Islet precursor cell (in vitro differentiated cells): ENCODE measurements around the gene CELSR1.
"Not testable (repeated sequence)": the region's sequence is repeated elsewhere in the genome, so short reads cannot be mapped to it uniquely, and the experiment has no call there.

Experiments
- DNase-seq: peaks from one replicate; pipeline ENCODE4 v3.0.0-alpha.2; 2018

The CELSR1 gene

DNA sequence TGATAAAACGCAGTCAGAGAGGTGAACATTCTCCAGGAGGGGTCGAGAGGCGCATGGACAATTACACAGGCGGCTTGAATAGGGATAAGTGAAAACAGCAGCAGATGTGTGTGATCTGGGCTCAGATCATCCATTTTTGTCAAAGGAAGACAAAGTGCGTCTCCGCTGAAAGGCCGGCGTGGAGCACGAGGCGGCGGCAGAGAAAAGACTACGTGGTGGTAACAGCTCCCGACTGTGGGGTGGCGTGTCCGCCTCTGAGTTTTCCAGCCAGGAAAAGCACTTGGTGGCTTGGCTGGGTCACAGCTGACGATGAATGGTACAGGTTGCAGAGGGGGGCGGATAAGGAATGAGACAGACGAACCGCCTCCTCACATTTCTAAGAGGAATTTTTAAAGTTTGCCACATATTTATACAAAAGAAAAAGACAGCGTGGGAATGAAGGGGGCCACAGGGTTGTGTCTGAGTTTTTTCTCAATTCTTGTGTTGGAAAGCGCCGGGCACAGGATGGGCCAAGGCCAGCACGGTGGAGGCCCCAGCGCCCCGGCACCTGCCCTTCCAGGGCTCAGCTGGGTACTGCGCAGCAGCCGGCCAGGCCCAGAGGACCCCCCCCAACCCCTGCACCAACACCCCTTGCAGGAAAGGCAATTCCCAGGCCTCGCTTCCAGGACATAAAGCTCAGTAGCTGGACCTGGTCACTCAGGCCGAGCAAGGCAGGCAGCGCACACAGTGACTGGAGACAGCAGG lies 121.5 kb downstream of the CELSR1 start:
- no peak for DNase-seq

DNA sequence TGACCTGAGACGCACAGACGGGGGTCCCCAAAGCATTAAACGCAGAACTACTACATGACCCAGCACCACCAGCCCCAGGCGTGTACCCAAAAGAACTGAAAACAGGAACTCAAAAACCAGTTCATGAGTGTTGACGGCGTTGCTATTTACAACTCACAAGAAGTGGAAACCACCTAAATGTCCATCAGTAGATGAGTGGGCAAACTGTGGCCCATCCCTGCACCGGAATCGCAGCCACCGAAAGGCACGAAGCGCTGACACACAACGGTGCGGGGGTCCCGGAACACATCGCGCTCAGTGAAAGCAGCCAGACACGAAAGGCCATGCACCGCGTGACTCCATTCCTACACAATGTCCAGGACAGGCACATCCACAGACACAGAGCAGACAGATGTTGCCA lies 122.7 kb downstream of the CELSR1 start:
- DNase-seq = no peak

DNA sequence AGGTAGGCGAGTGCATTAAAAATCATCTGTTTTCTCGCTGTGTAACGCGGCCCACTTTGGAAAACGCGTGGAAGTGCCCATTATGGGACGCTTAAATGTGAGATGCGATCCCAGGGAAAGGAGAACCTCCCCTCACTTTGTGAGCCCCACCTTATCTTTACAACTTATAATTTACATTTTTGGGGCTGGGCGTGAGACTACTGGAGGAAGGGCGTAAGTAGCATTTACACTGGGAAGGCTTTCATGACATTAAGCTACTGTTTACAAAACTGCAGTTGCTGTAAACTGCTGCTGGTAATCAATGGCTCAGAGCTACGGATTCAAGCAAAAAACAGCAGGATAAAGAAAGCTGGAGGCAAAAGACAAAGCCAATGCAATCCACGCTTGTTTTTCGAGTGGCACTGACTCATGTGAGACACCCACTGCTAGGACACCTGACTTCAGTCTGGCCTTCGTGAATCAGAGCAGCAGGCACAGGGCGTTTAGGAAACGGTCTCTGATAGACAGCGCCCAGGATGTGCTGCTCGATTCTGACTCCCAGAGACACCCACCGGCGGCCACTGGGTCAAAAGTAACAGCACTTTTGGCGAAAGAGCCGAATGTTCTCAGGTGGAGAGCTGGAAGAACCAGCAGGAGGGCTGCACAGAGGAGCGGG lies 123.6 kb downstream of the CELSR1 start:
- no peak for DNase-seq

DNA sequence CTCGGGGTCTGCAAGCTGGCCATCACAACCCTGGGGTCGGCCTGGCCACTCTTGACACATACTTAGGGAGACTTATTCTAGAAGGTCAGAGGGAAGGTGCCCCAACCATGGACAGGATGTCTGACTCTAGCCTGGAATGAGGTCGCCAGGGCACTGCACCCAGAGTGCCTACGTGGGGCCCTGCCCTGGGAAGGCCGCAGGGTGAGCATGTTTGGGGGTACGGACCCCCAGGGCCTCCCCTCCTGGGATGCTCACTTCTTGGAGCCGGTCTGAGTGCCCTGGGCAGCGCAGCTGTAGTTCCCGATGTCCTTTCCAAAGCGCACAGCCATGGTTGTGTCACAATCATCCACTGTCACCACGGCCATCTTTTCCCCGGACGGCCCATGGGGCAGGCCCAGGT lies 126.1 kb downstream of the CELSR1 start:
- no peak for DNase-seq

DNA sequence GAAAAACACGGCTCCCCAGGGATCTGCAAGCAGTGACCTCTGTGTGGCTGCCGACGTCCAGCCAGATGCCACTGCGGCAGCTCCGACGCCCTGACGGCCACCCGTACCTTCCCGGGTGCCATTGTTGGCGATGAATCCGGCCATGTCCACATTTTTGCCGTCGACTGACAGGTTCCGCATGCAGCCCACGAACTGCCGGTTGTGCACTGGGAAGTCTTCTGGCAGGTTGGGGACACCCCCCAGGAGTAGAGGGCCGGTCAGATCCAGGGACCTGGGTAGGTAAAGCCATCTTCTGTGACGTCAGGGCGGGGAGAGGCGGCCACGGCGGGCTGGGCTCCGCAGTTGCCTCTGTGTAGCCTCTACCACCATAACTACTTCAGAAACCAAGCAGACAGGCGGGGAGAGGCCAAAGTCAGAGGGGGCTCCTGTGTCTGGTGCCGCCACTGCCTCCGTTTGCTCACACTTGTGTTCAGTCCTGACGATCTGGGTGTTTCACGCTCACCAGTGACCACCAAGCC lies 127.1 kb downstream of the CELSR1 start:
- DNase-seq = no peak

DNA sequence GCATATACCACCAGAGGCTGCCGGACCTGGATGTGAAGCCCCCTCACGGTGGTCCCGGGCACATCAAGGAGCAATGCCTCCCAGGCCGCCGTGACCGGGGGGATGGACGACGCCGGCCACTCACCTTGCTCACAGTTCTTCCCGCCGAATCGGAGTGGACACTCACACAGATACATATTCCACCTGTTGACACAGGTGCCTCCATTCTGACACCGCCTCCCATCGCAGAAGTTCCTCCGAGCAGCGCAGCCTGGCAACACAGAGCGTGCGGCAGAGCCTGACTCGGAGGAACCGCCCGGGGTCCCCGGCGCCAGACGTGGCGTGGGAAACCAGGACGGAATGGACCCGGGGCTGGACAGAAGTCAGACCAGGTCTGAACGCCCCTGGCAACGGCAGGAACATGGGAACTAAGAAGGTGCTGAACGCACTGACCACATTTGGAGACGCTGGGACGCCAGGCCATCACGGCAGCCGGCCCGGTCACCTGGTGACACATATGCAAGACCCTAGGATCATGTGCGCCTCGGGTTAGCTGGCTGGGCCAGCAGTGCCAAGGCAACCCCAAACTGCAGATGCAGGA lies 127.7 kb downstream of the CELSR1 start:
- DNase-seq = no peak

DNA sequence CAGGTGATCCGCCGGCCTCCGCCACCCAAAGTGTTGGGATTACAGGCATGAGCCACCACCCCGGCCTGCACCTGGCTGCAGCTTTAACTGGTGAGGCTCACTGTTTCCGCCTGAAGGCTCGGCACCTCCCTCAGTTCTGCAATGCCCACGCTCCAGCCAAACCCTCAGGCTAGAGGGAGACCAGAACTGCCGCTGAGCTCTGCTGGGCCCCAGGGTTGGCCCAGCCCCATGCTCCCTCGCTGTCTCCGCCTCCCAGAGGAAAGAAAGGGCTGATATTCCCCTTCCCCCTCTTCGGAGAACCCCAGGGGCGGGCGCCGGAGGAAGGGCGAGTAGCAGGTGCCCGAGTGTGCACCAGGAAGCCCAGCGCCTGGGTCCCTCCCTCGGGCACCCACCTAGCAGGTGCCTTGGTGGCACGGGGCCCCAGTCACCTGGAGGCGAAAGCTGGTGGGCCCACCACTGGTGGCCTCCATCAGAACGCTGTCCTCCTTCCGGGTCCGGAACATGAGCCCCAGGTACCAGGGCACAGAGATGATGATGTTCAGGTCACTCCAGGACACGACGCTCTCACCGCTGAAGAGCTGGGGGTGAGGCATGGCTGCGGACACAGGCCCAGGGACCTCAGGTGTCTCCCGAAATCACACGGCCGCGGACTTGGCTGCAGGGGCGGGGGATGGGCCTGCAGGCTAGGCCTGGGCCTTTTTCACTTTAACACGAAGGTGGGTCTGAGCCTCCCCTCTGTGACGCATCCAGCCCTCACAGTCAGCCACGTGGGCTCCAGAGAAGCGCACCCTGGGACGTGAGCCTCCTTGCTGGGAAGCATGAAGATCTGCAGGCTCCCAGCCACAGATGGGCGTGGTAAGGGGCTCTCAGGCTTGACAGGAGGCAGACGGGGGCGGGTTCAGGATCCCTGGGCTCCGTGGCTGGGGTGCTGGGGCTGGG lies 128.6 kb downstream of the CELSR1 start:
- DNase-seq = no peak

DNA sequence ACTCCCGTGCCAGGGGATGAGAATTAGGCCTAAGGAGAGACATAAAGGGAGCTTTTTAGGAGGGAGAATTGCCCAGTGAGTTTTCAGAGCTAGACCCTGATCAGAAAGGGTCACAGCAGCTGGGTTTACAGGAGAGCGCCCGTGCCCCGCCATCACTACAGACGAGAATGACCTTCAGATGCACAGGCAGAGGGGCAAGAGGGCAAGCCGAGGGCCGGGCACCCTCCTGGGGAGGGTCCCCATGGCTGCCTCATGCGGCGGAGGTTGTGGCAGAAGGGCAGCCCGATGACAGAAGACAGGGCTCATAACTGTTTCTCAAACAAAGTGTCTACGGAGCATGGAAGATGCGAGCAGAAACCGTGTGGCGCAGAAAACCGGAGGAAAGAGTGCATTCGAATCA lies 129.7 kb downstream of the CELSR1 start:
- DNase-seq = no peak

DNA sequence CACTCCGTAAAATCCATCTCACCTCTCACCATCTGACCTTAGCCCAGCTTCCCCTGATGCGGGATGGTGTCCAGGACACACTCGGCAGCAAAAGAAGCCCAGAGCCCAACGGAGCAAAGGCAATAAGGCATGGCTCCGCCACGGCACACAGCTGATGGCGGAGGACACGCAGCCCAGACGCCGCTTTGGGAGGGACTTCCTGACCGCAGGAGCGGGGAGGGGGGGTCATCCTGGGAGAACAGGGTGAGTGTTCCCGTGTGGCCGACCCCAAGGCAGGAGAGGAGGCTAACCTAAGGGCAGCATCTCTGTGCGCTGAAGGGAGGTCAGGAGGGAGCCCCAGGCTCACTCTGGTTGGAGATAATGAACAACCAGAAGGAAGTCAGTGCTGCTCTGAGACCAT lies 130.6 kb downstream of the CELSR1 start:
- no peak for DNase-seq

DNA sequence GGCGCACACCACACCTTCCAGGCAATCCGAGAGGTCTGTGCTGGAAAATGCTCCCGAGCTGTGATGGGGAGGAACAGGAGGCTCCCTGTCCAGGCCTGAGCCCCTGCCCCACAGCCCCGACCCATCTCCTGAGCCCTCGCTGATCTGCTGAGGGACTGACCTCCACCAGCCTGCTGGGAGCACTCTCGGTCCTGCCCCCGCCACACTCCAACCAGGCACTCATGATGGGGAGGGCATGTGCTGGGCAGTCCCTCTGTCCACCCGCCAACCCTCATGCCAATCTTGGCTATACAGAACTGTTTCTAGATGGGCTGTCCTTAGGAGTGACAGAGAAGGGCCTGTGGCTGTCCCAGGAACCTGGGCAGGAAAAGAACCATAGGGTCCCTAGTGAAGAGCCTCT lies 131.1 kb downstream of the CELSR1 start:
- no peak for DNase-seq

DNA sequence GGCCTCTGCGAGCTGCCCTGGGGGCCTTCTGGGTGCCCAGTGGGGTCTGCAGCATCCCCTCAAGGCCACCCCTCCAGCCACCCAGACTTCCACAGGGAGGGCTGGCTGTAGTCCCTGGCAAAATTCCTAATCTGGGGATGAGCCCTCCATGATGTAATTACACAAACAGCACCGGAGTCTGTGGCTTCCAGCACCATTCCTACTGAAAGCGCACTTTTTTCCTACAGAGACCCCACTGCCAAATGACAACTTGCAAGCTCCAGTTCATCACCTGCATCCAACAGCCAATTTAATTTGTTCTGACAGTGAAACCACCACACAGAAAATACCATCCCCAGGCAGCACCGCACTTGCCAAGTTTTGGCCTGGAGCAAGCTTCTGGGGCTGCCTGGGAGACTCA lies 131.5 kb downstream of the CELSR1 start:
- DNase-seq = no peak

DNA sequence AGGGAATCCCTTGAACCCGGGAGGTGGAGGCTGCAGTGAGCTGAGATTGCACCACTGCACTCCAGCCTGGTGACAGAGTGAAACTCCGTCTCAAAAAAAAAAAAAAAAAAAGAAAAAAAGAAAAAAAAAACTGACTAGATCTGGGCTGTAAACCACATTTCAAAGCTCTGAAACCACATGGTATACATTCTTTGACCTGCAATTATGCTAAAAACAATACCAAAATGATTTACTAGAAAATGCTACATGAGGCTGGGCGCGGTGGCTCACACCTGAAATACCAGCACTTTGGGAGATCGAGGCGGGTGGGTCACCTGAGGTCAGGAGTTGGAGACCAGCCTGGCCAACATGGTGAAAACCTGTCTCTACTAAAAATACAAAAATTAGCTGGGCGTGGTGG lies 133.5 kb downstream of the CELSR1 start:
- DNase-seq = not testable (repeated sequence)

DNA sequence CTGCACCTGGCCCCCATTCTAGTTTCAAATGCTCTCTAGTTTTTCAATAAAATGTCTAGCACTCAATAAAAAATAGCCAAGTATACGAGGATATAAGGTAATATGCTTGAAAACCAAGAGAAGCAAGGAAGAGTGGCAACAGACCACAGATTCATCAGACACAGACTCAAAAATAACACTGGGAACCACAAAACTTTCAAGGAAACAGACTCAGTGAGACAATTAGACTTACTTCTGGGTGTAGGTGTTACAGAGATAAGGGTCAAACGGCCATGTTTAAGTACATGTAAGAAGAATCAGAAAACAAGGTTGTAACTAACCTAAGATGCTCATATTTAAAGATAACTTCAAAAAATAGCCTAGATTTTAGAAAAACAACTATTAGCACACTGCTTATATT lies 134.9 kb downstream of the CELSR1 start:
- no peak for DNase-seq

DNA sequence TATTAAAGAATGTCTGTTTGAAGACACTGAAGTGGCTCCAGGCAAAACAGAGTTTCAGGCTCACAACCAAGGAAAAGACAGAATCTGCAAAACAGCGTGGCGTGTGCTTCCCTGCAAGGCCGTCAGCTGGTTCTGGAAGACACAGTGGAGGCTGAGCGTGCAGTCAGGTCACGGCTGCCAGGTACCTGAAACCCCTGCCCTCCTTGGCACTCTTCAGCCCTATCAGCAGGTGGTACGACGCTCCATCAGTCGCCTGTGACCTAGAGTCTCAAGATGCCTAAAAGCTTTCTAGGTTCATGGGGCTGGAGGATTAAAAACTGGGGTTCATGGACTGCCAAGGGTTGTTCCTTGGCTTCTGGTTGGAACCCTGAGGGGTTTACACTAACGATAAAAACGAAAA lies 136.1 kb downstream of the CELSR1 start:
- DNase-seq = no peak

DNA sequence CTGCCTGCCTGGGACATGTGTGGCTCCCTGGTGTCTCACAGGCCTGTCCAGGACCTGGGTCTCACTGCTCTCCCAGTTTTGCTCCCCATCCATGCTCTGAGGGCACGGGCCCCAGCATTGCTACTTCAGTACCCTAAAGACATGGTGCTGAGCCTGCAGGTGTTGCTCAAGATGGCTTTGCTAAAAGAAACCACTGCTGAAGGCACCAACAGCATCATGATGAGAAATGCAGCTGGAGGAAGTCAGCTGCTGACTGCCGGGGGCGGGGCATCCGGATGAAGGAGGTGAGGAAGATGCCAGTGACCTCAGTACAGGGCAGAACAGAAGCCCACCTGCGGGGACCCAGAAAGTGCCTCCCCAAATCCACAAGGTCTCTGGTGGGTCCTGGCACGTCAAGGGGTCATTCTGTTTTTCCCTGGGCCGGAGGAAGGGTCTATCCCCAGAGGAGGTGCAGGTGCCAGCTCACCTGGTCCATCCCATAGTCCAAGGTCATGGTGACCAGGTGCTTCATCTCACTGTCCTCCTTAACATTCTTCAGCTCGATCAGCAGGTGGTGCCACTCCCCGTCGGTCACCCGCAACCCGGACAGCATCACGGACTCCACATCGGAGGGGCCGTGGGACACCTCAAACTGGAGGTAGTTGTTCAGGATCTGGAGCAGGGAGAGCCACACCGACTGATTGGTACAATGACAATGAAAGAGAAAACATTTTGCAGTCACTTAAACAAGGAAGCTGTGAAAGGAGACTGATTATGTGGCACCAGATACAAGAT lies 138.0 kb downstream of the CELSR1 start:
- DNase-seq = no peak

DNA sequence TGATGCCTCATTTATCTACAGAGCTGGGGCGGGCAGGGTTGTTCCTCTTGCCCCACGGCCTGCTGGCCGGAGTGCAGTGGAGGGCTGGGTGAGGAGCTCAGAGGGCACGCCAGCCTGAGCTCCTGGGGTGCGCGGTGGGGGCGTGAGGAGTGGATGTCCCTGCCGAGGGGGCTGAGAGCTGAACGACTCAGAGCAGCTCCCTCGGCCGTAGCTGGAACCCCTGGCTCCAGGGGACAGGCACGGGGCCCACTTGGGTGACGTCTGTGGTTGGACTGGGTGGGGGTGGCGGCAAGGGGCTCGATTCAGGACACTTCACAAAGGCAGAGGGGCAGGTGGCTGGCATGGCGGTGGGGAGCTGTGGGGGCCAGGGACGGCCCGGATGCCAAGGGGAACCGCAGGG lies 139.5 kb downstream of the CELSR1 start:
- no peak for DNase-seq

DNA sequence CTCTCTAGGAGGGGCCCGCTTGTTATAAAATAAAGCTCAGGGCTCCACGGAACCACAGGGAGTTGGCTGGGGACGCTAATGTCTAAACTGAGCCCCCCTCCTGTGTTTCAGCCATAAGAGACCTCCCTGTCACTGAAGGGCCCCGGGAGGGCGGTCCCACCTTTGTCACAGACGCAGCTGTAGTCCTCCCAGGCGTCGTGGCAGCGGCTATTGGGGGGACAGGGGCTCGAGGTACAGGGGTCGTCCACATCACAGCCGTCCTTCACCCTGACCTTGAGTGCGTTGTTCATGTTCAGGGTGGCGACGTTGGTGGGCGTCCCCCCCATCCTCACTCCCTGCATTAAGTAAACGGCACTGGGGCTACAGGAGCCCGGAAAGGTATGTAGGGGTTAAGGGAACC lies 139.9 kb downstream of the CELSR1 start:
- no peak for DNase-seq

DNA sequence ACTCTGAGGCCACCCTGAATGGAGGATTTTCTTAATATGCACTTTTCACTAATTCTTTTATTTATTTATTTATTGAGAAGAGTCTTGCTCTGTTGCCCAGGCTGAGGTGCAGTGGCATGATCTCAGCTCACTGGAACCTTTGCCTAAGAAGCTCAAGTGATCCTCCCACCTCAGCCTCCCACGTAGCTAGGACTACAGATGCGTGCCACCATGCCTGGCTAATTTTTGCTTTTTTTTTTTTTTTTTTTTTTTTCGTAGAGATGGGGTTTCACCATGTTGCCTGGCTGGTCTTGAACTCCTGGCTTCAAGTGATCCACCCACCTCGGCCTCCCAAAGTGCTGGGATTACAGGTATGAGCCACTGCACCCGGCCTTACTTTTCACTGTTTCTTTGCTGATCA lies 140.4 kb downstream of the CELSR1 start:
- not testable (repeated sequence) for DNase-seq

DNA sequence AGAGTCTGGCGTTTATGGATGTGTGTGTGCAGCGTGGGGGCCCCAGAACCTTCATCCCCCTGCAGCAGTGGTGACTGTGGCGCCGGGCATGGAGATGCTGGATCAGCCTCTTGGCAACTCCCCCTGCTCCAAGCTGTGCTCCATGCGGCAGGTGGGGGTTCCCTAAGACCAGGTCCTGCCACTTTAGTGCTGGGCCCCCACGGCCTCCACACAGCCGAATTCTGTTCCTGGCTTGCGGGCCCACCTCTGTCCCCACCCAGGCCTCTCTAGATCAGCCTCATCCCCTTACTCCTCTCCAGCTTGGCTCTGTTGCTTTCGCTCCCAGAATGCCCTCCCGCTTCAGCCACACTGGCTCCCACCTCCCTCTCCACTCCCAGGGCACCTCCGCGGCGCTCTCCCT lies 142.3 kb downstream of the CELSR1 start:
- no peak for DNase-seq

DNA sequence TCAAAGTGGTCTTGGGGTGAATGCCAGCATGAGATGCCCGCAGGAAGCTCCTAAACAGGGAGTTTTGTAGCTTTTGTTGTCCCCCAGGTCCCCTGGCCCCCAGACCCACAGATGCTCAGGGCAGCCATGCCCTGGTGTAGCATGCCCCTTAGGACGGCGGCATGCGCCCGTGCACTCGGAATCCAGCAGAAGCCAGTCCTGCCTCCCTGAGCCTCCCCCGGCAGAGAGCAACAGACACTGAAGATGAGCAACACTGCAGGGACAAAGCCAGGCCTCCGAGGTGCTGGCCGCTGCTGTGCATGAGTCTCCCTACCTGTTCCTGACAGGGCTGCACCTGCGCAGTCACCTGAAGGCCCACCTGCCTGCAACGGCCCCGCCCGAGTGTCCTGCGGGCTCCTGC lies 142.8 kb downstream of the CELSR1 start:
- no peak for DNase-seq

DNA sequence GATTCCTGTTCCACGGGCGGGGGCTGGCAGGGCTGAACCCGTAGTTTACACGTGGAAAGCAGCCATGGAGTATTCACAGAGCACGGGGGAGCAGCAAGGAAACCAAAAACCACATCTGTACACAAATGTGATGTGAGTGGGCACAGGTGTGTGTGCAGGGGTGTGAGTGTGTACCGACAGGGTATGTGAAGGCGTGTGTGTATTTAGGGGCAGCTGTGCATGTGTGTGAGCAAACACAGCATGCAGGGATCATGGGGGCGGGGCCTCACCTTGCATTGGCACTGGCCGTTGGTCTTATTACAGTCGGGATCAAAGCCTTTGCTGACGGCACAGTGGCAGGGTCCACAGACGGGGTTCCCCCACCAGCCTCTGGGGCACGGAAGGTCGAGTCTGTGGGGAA lies 143.5 kb downstream of the CELSR1 start:
- no peak for DNase-seq

DNA sequence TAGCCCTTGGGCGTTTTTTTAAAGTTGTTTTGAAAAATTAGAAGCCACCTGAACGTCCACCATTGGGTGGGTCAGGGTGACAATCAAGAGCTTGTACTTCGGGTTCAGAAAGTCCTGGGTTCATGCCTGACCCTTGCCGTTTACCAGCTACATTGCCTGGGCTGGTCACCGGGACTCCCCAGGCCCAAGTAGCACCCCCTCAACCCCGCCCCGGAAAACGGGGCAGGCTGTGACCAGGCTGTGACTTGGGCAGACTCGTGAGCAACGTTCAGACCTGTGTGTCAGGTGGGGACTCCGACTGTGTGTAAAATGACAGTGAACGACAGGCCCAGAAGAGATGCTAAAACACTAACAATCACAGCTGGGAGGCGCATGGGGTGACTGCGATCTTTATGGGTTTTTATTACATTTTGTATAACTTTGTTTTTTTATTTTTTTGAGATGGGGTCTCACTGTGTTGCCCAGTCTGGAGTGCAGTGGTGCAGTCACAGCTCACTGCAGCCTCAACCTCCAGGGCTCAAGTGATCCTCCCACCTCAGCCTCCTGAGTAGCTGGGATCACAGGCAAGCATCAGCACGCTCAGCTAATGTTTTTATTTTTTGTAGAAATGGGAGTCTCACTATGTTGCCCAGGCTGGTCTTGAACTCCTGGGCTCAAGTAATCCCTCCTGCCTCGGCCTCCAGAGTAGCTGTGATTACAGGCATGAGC lies 145.1 kb downstream of the CELSR1 start:
- DNase-seq = no peak
